HG02610 (cell line): ENCODE measurements around the gene LYST.
"Not testable (repeated sequence)": the region's sequence is repeated elsewhere in the genome, so short reads cannot be mapped to it uniquely, and the experiment has no call there.

Experiments used
- ATAC-seq: cut with Tn5 transposase; IDR thresholded peaks from one replicate; pipeline ENCODE4 v1.9.1; 2021; ENCODE audit warnings: mild to moderate bottlenecking, moderate library complexity; ENCODE audit not compliant: unreplicated experiment

LYST gene

DNA sequence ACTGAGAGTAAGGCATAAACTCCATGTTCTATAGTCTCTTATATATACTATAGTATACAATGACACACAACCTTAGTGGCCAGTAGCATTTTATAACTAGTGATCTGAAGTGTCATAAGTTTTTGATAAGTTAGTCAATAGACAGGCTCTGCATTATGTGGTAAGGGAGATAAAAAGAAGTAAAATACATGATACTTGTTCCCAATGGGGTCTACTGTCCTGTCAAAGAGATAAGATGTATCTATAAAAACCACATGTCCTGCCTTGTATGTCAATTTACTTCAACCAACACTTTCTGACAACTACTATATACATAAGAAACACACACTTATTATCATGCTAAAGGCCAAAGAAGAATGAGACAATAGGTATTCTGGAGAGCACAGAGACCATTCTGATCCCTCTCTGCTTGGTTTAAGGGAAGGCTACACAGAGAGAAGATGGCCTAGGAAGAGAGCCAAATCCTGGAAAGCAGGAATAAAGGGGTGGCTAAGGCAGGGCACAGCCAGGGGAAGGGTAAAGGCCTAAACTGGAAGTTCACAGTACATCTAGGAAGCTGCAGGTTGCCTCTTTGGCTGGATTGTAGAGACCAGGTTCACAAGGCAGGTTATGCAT lies 91.4 kb downstream of the LYST start:
- ATAC-seq = no peak

GRCh38 chr1:235767795-235768194 lies 98.9 kb downstream of the LYST start:
- peak; percentile 91 for ATAC-seq

- no peak for ATAC-seq
Observed at GRCh38 chr1:235766794-235767285, 99.9 kb downstream of the LYST start.

DNA sequence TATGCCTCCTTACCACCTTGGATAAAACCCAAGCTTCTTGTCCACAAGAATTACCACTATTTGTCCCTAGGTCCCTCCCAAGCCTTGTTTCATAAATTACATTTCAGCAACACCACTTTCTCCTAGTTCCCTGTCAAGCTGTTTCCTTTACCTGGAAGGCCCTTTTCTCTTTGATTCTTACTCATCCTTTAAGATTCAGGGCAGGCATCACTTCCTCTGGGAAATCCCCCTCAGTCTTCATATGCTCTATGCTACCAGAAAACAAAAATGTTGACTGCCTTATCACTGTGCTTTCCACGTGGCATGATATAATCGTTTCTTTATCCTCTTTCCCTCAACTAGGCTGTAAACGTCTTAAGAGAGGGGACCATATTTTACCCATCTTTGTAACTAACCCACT lies 102.7 kb downstream of the LYST start:
- peak; percentile 49 for ATAC-seq

DNA sequence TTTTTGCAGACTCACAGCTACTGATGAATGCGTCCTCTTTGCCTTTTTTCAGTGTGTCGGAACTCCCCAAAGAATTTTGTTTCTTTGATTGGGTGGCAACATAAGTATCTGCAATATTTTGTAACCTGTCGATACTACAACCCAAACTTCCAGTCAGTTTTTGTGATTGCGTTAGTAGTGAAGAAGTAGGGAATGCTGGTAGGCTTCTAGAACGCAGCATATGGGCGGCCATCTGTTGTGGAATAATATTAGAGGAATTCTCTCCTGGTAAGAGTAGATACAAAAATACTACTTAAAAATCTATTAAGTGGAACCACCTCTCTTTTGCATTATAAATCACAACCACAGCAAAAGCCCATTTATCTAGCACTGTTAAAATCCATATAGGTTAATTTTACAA lies 107.4 kb downstream of the LYST start:
- ATAC-seq = no peak

DNA sequence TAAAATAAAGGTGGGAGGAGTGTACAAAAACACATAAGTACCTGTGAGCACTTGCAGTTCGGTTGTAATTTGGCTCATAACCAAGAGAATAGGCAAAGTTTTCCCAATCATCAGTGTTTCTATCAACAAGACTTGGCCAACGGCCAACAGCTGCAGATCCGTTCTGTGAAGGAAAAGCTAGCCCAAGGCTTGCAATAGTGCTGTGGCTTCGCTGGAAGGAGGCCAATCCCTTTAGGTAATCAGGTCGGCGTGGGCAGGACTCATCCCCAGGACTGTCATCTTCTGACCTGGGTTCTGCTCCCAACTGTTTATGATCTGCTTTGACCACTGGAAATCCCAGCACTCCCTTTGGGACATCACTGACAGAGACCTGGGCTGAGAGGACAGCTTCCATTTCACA lies 107.8 kb downstream of the LYST start:
- no peak for ATAC-seq

- ATAC-seq = no peak
Observed at GRCh38 chr1:235757587-235758096, 109.1 kb downstream of the LYST start.

- ATAC-seq = not testable (repeated sequence)
Observed at GRCh38 chr1:235754186-235754585, 112.5 kb downstream of the LYST start.

DNA sequence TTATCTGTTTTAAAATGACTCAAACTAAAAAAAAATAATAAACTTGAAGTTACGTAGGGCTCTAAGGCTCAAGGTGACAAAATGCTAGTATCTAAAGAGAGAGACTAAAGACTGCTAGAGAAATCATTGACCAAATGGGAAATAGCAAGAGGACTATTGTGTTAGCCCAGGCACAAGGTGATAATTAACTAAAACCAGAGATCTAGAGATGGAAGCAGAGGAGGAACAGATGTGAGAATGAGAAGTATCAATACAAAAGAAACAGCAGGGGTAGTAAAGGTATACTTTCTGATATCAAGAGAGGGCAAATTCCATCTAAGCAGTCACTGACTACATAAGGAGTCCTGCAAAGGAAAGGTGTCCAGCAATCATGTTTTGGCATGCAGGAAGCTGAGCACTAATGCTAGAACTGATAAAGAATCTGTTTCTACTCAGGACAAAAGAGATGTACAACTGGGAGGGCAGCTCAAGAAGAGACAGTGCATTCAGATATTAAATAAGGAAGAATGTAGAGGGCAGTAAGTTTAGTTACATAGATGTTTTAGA lies 116.9 kb downstream of the LYST start:
- no peak for ATAC-seq

DNA sequence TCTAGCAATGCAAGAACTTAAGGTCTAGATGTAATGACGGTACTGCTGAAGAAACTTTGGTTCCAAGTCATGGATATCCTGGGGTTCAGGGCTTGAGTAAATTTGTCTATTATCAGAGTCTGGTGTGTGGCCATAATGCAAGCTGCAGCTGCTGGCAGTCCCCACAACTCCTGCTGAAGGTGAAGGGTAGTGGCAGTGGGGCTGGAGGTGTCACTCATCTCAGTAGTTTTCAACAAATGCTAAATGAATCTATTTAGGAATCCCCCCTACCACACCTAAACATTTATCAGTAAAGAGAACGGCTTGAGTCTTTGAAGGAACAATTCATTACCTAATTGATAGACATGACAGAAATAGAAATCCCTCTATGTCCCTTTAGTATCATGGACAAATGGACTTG lies 118.0 kb downstream of the LYST start:
- peak; percentile 66 for ATAC-seq

DNA sequence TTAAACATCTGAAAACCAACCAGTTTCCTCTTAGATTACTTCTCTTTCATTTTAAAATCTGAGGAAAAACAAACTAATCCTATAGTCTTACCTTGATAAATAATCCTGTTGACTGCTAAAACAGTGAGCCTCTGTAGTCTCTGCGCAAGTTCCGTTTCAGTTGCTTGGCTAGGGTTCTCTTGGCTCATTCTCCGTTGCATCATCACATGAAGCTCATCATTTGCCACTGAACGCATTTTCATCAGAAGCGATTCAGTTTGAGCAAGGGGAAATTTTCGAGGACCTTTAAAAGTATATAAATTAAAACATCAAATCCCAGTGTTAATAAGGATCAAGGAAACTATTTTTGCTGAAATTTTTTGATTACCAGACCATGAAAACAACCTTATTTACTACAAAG lies 120.5 kb downstream of the LYST start:
- no peak for ATAC-seq

DNA sequence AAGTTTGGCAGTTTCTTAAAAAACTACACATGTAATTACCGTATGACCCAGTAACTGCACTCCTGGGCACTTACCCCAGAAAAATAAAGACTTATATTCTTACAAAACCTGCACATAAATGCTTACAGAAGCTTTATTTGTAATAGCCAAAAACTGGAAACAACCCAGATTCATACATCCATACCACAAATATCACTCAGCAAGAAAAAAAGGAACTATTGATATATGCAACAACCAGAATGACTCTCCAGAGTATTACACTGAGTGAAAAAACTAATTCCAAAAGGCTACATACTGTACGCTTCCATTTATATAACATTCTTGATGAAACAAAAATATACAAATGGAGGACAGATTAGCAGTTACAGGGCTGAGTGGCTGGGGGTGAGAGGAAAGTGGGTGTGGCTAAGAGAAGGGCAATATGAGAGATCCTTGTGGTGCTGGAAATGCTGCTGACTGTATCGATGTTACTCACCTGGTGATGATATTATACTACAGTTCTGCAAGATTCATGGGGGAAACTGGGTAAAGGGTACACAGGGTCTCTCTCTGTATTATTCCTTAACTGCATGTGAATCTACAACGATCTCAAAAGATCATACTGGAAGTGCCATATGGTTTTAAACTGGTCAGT lies 121.1 kb downstream of the LYST start:
- ATAC-seq = no peak

GRCh38 chr1:235742914-235743599 lies 123.6 kb downstream of the LYST start:
- ATAC-seq = no peak

DNA sequence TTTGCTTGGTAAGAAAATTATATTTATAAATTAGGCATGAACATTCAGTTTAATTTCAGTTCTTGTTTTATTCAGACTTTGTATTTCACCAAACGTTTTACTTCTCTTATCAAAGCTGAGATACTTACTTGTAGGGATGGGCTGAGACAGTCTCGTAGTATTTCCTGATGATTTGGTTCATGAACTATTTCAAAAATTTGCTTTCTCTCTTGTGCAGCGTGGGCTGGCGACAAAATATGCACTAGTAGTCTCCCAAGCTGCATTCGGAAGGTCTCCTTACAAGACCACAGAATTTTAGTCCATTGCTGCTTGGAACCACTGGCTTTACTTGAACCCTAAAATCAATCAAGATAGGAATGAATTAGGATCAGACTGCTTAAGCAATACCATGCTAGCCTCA lies 125.4 kb downstream of the LYST start:
- no peak for ATAC-seq

GRCh38 chr1:235739631-235740030 lies 127.1 kb downstream of the LYST start:
- ATAC-seq = no peak

DNA sequence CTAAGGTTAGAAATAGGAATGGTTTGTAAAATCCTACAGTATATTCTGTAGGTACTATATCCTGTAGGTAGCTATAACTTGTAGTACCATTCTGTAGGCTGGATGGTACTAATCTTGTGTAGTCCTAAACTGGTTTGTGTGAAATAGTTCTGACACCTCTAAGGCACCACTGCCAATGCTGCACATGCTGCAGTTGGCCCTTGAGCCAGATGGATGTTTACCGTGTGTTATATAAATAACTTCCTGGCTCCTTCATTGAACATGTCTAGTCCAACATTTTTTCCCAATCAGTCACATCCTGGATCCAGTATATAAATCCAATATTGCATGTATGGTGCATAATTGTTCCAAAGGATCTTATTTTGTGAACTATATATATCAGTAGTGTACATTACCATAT lies 127.6 kb downstream of the LYST start:
- ATAC-seq = no peak

DNA sequence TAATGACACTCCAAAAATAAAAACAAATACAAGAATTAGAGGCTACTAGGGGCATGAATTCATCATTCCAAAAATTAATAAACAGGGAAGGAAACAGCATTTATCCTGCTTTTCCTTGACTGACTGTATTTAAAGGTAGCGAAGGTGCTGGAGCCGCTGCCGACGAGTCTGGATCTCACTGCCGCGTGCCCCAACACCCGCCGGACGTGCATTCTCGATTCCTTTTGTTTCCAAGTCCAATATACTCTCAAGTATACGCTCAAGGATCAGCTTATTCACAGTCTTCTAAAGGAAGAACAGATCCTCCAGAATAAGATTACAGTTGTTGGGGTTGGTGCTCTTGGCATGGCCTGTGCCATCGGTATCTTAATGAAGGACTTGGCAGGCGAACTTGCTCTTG lies 129.0 kb downstream of the LYST start:
- no peak for ATAC-seq

GRCh38 chr1:235736263-235736662 lies 130.4 kb downstream of the LYST start:
- no peak for ATAC-seq

- no peak for ATAC-seq
Observed at GRCh38 chr1:235735621-235736020, 131.1 kb downstream of the LYST start.

- ATAC-seq = no peak
Observed at GRCh38 chr1:235734335-235734734, 132.4 kb downstream of the LYST start.

- no peak for ATAC-seq
Observed at GRCh38 chr1:235730007-235730406, 136.7 kb downstream of the LYST start.

DNA sequence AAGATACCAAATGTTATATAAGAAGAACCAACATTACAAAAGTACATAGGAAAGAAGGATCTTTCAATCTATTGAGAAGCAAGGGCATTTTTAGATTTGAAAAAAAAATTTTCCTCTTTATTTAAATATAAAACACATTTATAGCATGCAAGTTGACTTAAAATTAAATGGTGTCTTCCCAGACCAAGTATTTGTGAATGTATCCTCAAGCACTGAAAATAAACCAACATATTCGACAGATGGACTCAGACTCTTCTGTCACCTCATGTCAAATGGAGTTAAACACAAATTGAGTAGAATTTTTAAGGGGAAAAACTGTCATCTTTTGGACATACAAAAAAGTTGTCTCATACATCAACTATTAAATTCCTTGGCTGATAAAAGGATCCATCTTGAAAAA lies 140.1 kb downstream of the LYST start:
- ATAC-seq = no peak
